GM03348 (cell line): Measurements from ENCODE around the gene OR13C3.
A peak's percentile ranks its signal among the peaks of the same experiment; 100 is the strongest.
"Not testable (repeated sequence)": the region's sequence is repeated elsewhere in the genome, so short reads cannot be mapped to it uniquely, and the experiment has no call there.

Experiments used
- DNase-seq: peaks from one replicate; pipeline ENCODE4 v3.0.0; 2012; ENCODE audit warnings: low spot score

The OR13C3 gene

GRCh38 chr9:104536756-104537155 lies at the start of gene OR13C3:
OR13C3 (minus strand) TSS chr9:104536856; CDS start chr9:104536723, 133 bp downstream.
- DNase-seq: no peak

- no peak for DNase-seq
These were observed 43.9 kb upstream of the OR13C3 start for GRCh38 chr9:104580562-104580961.

DNA sequence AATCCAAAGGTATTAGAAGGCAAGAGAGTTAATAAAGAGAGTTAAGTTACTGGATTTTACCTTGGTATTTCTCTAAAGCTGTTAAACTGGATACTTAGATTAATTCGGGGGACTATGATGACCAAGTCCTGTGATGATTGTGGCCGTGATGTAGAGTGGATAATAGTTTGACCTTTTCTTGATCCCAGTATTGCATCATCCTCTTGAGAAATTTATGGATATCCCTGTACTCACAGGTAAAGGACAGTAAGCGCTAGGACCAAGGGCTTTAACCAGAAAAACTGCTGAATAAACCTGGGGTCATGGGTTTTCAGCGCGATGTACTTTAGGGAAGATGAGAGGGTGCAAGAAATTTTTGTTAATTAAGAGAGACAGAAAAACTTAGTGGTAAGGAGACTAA lies 40.6 kb upstream of the OR13C3 start:
- no peak for DNase-seq

DNA sequence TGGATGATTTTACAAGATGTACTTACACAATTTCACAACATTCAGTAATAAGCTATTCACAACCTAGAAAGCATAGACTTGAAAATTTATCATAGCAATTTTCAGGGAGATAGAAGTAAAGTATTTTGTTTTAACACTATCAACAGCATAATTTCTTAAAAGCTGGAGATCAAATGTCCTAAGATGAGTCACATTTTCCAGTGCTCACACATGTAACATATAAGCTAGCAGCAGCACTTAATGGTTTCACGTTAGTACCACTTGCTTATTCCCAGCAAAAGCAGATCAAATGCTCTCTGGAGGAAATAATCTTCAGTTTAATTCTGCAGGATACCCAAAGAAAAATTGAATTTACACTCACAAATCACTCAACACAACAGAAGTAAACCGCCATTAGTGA lies 38.8 kb upstream of the OR13C3 start:
- DNase-seq: no peak

DNA sequence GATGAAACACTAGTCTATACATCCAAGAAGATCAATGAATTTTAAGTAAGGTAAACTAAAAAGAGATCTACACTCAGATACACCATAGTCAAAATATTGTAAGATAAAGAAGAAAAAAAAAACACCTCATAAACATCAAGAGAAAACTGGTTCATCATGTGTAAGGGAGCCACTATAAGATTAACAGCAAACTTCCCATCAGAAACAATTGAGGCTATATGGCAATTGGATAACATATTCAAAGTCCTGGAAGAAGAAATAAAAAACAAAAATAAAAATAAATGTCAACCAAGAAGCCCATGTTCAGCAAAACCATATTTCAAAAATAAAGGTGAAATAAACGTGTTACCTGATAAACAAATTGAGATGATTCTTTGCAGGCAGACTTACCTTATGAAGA lies 36.0 kb upstream of the OR13C3 start:
- no peak for DNase-seq

- DNase-seq: no peak
These were observed 32.2 kb upstream of the OR13C3 start, which contains the start of gene OR13C8 for GRCh38 chr9:104568868-104569267. OR13C8 (plus strand) TSS chr9:104569168; CDS start chr9:104569168, 0 bp downstream.

DNA sequence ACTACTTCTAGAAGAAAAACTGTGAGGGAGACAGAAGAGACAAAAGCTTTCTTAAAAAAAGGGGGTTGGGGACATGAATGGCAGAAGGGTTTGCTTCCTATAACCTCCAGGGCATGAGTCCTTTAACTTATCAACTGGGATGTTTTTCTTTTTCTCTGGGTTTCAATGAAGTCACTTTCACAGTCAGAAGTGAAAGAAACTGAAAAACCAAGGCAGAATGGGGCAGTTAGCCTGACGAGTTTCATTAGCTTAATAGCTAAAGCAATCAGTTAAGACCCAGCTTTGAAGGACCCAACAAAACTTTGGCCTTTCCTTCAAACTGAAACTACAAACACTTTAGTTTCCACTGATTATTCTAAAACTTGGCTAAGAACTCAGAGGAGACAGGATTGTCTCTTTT lies 27.7 kb upstream of the OR13C3 start:
- no peak for DNase-seq

- DNase-seq: no peak
These were observed 20.4 kb upstream of the OR13C3 start for GRCh38 chr9:104556830-104557634.

DNA sequence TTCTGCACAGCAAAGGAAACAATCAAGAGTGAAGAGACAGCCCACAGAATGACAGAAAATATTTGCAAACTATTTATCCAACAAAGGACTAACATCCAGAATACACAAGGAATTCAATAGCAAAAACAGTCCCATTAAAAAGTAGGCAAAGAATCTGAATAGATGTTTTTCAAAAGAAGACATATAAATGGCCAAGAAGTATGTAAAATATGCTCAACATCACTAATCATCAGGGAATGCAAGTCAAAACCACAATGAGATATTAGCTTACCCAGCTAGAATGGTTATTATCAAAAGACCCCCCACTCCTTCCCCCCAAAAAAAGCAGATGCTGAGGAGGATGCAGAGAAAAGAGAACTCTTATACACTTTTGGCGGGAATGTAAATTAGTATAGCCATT lies 18.9 kb upstream of the OR13C3 start:
- DNase-seq: no peak

DNA sequence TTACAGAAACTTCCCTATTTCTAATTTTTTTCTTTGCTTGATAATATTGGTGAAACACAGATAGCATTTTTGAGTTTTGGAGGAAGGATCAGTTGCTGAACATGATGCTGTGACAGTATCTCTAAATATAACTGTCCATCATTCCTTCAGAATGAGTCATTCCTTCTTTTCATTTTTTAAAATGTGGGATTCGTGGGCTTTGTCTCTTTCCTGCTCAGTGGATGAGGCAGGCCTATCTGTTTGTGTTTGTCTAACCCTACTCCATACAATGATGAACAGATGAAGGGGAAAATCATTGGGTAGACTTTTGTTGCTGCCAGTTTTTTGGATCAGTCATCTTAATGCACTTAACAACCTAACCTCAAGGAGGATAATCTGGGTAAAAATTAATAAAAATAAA lies 16.6 kb upstream of the OR13C3 start:
- peak; percentile 1 for DNase-seq

GRCh38 chr9:104544644-104545043 lies 8.0 kb upstream of the OR13C3 start:
- DNase-seq: no peak

- DNase-seq: no peak
These were observed 2.6 kb upstream of the OR13C3 start for GRCh38 chr9:104539275-104539674.

DNA sequence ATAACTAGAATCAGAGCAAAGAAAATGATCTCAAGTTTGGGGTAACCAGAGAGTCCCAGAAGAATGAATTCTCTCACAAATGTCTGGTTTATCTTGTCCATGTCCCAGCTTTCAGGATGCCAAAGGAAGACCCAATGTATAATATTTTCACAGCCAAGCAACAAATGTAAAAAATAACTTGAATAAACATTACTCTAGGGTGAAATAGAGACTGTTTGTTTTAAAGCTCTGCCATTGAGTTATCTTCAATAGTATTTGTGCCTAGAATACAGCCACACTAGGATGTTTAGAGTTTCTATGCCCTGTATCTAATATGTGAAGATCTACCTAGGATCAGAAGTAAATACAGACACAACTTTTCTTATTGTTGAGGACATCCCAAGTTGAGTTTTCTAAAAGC lies 9.5 kb downstream of the OR13C3 start, which contains the start of gene OR13C4:
Gene OR13C4, minus strand, starts transcription at position 101 of the 400 bp plus-strand sequence. Its CDS starts 0 bp downstream, at position 101.
- no peak for DNase-seq

DNA sequence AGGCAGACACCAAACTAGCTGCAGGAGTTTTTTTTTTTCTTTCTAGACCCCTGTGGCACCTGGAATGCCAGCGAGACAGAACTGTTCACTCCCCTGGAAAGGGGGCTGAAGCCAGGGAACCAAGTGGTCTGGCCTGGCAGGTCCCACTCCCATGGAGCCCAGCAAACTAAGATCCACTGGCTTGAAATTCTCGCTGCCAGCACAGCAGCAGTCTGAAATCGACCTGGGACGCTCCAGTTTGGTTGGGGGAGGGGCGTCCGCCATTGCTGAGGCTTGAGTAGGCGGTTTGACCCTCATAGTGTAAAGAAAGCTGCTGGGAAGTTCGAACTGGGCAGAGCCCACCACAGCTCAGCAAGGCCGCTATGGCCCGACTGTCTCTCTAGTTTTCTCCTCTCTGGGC lies 16.4 kb downstream of the OR13C3 start:
- DNase-seq: not testable (repeated sequence)

DNA sequence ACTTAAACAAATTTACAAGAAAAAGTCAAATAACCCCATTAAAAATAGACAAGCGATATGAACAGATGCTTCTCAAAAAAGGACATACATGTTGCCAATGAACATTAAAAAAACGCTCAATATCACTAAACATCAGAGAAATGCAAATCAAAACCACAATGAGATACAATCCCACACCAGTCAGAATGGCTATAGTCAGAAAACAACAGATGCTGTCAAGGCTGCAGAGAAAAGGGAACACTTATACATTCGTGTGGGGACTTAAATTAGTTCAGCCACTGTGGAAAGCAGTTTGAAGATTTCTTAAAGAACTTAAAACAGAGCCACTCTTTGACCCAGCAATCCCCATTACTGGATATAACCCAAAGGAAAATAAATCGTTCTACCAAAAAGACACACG lies 21.8 kb downstream of the OR13C3 start:
- no peak for DNase-seq

DNA sequence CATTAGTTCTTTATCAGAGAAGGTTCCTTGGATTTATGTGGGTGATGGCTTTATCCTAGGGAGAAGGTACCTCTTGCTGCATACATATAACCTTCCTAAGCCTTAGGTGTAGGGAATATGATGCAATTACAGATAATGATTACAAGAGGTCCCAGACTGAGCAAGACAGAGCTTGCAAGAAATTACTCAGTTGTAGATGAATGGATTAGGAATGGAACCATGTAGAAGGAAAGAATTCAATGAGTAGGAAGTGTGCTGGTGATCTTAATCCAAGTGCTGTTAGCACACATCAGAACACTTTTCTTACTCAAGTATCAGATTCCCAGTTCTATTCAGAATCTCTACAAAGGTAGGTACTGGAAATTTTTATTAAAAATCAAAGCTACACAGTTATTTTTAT lies 30.1 kb downstream of the OR13C3 start:
- DNase-seq: no peak

- DNase-seq: no peak
These were observed 32.7 kb downstream of the OR13C3 start, which contains the start of gene OR13F1 for GRCh38 chr9:104503963-104504362. OR13F1 (plus strand) TSS chr9:104504263; CDS start chr9:104504263, 0 bp downstream.

GRCh38 chr9:104503440-104503839 lies 33.2 kb downstream of the OR13C3 start:
- DNase-seq: no peak

DNA sequence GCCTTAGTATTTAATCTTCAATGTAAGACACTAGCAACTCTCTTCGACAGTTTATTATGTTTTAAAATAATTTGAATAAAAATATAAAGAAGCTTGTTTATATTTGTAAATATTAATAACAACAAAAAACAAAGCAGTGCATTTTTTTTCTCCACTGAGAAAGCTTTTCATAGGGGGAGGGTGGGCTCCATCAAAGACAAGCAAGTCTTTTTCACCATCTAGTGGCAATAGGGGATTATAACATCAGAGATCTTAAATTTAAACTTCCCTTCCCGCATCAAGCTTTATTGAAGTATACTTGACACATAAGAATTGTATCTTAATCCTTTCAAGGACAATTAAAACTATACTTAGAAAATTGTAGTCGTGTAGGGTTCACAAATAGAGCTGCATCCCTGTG lies 41.8 kb downstream of the OR13C3 start:
- DNase-seq: no peak
